GM19193 (cell line): Measurements from ENCODE around the gene SKIL.
A peak's percentile ranks its signal among the peaks of the same experiment; 100 is the strongest.

ENCODE experiments used
- POLR2A ChIP-seq: IDR thresholded peaks from 4 replicates; pipeline ENCODE4 v1.6.1; 2011; ENCODE audit not compliant: insufficient read depth, insufficient read length; ENCODE audit errors: extremely low read depth

Gene SKIL

DNA sequence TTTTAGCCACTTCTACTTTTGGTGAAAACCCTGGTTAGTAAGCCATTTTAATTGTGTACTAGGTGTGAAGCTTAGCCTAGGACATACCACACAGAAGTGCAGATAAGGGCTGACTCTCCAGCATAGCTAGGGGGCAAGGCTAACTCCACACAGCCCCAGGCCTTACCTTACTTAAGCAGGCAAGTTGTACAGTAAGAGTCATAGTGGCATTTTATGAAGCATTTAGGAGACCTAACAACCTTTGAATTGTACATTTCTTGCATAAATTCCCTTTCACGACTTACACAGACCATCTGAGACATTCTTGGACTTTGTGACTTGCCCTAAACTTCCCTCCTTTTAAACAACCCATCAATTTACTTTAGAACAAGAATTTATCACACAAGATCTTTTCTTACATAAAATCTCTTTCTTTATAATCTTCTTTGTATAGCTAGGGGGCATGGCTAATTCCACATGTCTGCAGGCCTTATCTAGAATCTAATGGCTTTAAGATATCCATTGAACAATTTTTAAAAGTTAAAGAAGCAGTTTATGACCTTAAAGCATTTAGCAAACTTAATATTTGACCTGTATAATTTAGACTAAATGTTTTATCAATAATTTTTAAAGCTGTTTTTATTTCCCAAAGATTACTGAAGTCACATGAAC lies 18.7 kb upstream of the SKIL start:
- TF ChIP-seq POLR2A = no peak

DNA sequence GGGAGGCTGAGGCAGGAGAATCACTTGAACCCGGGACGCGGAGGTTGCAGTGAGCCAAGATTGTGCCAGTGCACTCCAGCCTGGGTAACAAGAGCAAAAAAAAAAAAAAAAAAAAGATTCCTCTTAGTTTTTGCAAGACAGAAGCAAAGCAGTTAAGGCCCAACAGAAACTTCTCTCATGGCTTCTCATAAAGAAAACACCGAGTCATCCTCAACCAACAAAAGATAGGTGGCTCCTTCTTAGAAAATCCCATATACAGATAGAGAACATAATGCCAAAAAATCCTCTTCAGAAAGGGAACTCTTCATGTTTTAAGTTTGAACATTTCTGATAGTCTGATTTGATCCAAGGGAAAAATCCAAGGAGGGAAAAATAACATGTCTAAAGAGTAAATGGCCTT lies 12.5 kb upstream of the SKIL start:
- TF ChIP-seq POLR2A = no peak

DNA sequence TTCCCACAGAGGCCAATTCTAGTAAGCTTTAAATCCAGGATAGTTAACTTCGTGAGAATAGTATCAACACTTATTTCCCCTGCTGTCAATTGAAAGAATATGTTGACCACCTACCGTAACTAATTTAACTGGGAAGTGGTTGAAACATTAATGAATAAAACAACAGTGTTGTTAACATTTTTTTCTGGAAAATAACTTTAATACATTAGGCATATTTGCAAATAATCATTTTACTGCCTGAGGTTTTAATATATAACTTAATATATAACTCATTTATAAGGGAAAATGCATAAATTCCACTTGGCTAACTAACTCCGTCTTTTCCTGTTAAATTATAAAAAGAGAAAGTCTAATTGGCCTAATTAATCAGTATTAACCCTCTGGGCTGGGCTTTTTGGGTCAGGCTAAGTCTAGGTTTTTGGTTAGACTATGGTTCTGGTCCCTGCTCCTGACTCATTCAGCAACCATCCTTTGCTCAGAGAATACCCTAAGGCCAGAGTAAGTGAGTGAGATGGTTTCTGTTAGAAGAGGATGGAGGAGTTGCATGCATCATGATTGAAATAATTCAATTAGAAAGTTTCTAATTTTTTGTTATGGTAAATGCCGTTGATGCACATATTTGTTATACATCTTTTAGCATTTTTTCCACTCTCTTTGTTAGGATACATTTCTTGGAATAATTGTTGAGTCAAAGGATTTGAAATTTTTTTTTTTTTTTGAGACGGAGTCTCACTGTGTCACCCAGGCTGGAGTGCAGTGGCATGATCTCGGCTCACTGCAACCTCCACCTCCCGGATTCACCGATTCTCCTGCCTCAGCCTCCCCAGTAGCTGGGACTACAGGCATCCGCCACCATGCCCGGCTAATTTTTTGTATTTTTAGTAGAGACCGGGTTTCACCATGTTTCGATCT lies 10.8 kb upstream of the SKIL start:
- TF ChIP-seq POLR2A = no peak

DNA sequence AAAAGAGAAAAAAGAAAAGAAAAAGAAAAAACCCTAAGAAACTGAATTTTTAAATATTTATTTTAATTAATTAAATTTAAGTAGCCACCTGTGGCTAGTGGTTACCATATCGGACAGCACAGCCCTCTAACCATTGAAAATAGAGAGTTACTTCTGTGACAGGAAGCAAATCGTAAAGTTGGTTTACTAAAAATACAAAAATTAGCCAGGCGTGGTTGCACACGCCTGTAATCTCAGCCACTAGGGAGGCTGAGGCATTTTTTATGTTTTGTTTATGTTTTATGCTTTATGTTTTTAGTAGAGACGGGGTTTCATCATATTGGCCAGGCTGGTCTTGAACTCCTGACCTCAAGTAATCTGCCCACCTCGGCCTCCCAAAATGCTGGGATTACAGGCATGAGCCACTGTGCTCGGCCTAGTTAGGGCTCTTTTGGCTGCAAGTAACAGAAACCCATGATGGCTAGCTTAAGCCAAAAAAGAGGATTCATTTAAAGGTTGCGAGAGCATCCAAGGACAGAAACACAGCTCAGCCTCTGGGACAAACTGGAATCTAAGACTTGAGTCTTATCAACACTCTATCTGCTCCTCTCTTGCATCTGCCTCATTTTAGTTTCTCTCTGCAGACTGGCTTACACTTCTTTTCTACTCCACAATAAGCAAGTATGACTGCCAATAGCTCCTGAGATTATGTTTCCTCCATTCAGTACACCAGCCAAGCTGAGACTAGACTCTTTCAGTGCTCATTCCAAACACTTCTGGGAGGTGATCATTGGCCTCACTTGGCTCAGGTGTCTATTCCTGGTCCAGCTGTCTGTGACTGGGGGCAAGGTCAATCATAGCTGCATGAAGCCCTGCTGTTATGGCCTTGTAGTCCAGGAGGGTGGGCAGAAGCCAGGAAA lies 6.8 kb upstream of the SKIL start:
- TF ChIP-seq POLR2A = no peak

DNA sequence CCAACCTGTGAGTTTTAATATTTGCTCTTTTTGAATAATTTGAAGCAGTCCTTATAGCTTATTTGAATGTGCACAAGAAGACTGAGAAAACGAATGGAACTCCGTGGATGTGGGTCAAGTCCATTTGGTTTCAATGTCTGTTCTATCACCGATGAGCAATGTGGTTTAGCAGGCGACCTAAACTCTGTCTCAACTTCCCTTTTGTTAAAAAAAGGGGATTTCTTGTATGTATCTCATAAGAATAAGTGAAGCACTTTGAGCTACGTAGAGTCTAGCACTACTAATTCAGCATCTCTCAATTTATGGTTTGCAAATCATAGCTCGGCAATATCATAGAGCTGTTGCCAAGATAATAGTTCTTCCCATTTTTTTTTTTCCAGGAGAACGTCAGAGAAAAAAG lies 4.6 kb upstream of the SKIL start:
- TF ChIP-seq POLR2A = no peak

DNA sequence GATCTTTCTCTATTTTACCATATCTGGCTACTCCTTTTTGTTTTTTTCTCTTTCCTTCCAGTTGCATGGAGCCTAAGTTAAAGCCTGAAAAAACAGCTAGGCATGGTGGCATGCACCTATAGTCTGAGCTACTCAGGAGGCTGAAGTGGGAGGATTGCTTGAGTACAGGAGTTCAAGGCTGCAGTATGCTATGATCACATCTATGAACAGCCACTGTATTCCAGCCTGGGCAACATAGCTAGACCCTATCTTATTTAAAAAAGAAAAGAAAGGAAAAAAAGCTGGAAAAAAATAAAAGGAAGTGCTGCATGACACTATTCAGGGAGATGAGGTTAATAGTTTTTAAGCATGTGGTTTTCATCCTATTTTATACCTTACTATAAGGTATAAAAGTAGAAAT lies 4.0 kb upstream of the SKIL start:
- no peak for TF ChIP-seq POLR2A

DNA sequence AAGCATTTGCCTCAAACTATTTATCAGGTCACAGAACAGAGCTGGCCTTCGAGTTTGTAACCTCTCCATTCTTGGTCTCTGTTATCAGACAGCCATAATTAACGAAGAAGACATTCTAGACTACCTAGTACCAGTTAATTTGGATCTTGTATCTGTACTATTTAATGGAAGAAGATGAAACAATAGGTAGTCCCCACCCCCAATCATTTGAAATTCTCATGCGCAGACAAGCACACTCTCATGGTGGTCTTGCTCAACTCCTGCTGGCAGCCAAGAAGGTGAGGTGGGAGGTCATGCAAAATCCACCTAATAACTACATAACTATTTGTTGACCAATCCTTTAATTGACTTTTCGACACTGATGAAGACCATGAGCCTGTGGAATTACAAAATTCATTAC lies 2.8 kb upstream of the SKIL start:
- no peak for TF ChIP-seq POLR2A

DNA sequence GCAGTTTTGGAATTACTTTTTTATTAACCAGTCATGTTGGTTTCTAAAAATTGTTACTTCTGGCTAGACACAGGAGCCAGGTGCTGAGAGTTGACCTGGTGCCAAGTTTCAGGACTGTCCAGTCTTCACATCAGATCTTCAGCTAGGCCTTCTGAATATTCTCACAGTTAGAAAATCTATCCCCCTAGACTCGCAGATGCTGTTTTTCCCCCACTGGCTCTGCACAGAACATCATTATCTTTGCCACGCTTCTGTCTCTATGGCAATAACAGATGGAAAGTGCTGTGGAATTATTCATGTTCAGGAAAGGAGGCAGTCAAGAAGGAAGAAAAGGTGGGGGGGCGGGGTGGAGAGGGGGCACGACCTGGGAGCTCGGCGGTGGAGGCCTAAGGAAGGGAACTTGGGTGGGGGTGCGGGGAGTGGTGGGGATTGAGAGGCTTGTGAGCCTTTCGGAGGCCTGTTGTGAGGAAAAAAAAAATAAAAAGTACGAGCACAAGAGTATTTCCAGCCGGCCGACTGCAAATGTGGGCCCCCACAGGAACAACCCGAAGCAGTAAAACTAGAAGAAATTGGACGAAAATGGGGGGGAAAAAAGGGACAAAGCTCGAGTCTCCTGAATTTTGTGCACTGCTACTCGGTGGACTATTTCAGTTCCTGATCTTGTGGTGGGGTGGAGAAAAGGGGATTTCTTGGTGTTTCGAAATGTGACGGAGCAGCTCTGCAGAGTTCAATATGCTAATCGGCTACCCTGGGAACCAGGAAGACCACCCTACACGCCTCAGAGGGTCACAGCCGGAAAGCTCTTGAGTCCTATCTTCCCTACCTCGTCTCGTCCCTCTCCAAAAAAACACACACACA lies 1.5 kb upstream of the SKIL start:
- TF ChIP-seq POLR2A = no peak

DNA sequence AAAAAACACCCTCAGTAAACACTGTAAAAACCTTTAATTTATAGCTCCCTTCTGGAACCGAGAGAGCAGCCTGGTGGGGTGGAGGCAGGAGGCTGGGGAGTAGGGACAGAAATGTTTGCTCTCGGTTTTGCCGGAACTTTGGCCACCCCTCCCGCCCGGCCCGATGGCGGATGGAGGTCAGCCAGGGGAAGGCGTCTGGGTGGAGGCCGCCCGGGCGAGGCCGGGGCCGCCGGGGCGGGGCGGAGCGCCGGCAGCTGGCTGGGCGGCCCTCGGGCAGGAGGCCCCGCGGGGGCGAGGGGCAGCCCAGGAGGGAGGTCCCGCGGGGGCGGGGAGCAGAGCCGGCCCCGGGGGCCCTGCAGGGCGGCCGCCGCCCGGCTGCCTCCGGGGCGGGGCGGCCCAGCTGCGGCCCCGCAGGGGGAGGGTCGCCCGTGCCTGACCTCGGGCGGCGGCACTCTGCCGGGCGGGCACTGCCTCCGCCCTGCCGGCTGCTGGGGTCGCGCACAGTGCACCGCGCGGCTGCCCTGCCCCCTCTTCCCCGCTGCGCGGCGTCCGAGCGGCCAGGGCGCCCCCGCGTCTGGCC lies 829 bp upstream of the SKIL start:
- TF ChIP-seq POLR2A = peak; percentile 65

DNA sequence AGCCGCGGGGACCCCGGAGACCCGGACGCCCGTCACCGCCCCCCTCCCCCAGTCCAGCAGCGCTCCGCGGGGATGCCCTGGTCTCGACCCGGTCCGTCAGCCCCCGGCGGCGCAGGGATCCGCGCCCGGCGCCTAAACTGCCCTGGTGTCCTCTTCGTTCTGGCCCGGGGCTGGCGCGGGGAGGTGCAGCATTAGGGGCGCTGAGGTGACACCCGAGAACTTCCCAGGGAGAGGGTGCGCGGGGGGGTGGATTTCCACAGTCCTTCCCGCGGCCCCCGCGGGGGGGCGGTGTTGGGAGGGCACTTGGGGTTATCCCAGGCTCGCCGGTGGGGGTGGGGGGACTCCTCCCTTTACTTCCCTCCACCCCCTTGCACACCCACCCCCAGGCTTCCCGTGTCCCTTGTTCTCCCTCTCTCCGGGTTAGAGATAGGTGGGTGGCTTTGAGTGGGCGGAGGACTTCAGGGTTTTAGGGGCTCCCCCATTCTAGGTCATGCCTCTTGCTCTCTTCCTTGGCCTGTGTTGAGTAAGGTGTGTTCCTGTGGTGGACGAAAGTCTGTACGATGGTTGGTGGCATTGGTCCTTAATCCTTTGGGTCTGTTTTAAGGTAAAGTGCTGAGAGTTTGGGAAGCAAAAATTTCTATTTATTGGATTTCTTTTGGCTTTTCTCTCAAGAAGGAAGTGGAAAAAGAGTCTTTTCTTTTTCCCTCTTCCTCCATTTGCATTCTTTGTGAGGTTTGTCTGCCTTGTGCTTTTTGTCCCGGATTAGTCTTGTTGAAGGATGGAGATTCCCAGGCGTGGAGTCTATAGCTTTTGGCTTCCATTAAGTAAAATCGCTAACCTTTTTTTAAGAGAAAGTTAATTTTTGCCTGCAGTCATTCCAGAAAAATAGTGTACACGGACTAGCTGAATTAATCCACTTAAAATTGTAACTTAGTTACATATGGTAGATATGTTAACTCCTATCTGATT lies 811 bp downstream of the SKIL start:
- TF ChIP-seq POLR2A = no peak

DNA sequence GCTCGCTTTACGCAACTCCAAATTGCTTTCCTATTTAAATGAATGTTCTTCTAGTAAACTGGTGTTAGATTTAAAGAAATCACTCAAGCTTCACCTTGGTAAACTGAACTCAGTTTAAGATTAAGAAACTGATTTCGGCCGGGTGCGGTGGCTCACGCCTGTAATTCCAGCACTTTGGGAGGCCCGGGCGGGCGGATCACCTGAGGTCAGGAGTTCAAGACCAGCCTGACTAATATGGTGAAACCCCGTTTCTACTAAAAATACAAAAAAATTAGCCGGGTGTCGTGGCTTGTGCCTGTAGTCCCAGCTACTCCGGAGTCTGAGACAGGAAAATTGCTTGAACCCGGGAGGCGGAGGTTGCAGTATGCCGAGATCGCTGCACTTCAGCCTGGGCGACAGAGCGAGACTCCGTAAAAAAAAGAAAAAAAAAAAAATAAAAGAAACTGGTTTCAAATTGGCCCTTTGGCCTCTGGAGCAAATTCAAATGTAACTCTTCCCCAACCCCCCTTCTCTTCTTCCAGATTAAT lies 1.7 kb downstream of the SKIL start:
- no peak for TF ChIP-seq POLR2A

DNA sequence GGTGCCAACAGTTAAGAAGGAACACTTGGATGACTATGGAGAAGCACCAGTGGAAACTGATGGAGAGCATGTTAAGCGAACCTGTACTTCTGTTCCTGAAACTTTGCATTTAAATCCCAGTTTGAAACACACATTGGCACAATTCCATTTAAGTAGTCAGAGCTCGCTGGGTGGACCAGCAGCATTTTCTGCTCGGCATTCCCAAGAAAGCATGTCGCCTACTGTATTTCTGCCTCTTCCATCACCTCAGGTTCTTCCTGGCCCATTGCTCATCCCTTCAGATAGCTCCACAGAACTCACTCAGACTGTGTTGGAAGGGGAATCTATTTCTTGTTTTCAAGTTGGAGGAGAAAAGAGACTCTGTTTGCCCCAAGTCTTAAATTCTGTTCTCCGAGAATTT lies 3.0 kb downstream of the SKIL start:
- TF ChIP-seq POLR2A = no peak

DNA sequence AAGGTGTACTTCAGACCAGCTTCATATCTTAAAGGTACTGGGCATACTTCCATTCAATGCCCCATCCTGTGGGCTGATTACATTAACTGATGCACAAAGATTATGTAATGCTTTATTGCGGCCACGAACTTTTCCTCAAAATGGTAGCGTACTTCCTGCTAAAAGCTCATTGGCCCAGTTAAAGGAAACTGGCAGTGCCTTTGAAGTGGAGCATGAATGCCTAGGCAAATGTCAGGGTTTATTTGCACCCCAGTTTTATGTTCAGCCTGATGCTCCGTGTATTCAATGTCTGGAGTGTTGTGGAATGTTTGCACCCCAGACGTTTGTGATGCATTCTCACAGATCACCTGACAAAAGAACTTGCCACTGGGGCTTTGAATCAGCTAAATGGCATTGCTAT lies 3.4 kb downstream of the SKIL start:
- TF ChIP-seq POLR2A = no peak
